ENCODE data around the gene TSPAN18. TPM values are rescaled to one million over a fixed set of nuclear protein-coding genes. Genes with fewer than 3 reads are reported as not detected.

TSPAN18 gene
- total RNA-seq, 1 donor from 2014 or later = 31.7 TPM

DNA sequence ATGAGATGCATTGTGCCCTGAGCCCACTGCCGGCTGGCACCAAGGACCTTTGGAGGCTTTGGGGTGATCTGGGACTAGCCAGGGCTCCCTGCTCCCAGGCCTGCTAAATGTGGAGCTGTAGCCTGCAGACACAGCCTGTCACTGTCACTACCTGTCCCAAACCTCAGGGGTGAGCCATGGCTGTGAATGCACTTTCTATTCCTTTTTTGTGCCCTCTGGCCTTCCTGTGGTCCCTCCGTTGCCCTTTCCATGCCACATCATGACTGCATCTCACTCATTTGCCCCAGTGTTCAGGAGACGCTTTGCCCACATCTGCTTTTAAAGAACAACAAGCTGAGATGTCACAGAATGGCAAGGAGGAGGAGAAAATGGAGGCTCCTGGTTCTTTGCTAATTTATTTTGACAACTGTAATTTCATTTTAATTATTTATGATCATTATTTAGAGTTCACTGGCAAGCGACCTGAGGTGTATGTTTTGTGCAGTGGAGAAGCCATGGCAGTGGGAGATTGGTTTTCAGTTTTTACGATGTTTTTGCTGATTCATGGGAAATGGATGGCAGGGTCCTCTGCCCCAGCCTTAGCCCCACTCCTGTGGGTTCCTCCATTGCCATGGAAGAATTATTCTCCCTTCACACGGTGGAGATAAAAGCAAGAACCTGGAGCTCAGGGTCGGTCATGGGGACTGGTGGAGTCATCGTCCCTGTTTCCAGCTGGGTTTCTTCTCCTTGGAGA lies 69.2 kb downstream of the TSPAN18 start:
- Histone ChIP-seq H4K20me1 (ENCODE audit: insufficient read depth, low read length) (no peaks in the 10 kb centered on the region), H3K4me3 (ENCODE audit: insufficient read depth, low read depth, low read length) (no peak overlapping the region), H3K4me1 (ENCODE audit: insufficient read depth, low read length) (no peaks in the 10 kb centered on the region), H3K36me3 (ENCODE audit: insufficient read depth, low read length) (no peaks in the 10 kb centered on the region), H3K9ac (ENCODE audit: low read length) (no peak overlapping the region), H3K79me2 (ENCODE audit: insufficient read depth, low read length) (no peaks in the 10 kb centered on the region), H2AFZ (ENCODE audit: low read depth, low read length) (no peak overlapping the region), H3K9me3 (ENCODE audit: insufficient read depth, low read depth, low read length) (no peaks in the 10 kb centered on the region), H3K4me2 (ENCODE audit: low read length) (no peak overlapping the region), H3K27ac (ENCODE audit: low read depth, low read length) (no peak overlapping the region), H3K27me3 (ENCODE audit: insufficient read depth, low read length) (peaks cover 67% of the 10 kb centered on the region)
- Mint-ChIP-seq H3K4me3 (ENCODE audit: unreplicated experiment) (no peak overlapping the region), H3K36me3 (ENCODE audit: low read depth, unreplicated experiment) (peaks cover 9% of the 10 kb centered on the region), H3K27me3 (ENCODE audit: low read depth, unreplicated experiment) (peaks cover 50% of the 10 kb centered on the region), H3K9me3 (ENCODE audit: unreplicated experiment) (peaks cover 2% of the 10 kb centered on the region), H3K27ac (ENCODE audit: unreplicated experiment) (no peak overlapping the region), H3K4me1 (ENCODE audit: low read depth, unreplicated experiment) (peaks cover 18% of the 10 kb centered on the region)
- no peak for FAIRE-seq
- no peak for DNase-seq (ENCODE audit: low read depth)
- TF ChIP-seq EZH2 (IDR thresholded peaks at IDR 0.05; ENCODE audit: insufficient read depth, low read length) = no peak
- TF ChIP-seq, protein P1, sequence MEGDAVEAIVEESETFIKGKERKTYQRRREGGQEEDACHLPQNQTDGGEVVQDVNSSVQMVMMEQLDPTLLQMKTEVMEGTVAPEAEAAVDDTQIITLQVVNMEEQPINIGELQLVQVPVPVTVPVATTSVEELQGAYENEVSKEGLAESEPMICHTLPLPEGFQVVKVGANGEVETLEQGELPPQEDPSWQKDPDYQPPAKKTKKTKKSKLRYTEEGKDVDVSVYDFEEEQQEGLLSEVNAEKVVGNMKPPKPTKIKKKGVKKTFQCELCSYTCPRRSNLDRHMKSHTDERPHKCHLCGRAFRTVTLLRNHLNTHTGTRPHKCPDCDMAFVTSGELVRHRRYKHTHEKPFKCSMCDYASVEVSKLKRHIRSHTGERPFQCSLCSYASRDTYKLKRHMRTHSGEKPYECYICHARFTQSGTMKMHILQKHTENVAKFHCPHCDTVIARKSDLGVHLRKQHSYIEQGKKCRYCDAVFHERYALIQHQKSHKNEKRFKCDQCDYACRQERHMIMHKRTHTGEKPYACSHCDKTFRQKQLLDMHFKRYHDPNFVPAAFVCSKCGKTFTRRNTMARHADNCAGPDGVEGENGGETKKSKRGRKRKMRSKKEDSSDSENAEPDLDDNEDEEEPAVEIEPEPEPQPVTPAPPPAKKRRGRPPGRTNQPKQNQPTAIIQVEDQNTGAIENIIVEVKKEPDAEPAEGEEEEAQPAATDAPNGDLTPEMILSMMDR (IDR thresholded peaks at IDR 0.05; ENCODE audit: insufficient read depth, low read depth, low read length) = no peak

DNA sequence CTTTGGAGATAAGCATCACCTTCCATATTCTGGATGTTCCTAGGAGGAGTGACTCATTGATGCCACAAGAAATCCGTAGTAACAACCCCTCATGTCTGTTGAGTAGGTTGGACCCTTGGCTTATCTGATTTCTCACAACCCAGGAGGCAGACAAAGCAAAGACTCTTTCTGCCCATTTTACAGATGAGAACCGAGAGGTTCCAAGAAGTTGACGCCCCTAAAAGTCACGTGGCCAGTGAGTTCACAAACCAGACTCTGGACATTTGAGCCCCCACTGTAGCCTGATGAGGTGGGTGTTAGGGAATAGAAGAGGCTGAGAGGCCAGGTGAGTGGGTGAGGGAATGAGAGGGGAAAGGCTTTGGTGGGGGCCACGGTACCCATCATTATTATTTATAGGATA lies 70.3 kb downstream of the TSPAN18 start:
- FAIRE-seq = no peak
- Mint-ChIP-seq H3K9me3 (ENCODE audit: unreplicated experiment) (peaks cover 2% of the 10 kb centered on the region), H3K36me3 (ENCODE audit: low read depth, unreplicated experiment) (peaks cover 9% of the 10 kb centered on the region), H3K27ac (ENCODE audit: unreplicated experiment) (no peak overlapping the region), H3K4me1 (ENCODE audit: low read depth, unreplicated experiment) (peaks cover 18% of the 10 kb centered on the region), H3K27me3 (ENCODE audit: low read depth, unreplicated experiment) (peaks cover 48% of the 10 kb centered on the region), H3K4me3 (ENCODE audit: unreplicated experiment) (no peak overlapping the region)
- no peak for DNase-seq (ENCODE audit: low read depth)
- Histone ChIP-seq H3K27ac (ENCODE audit: low read depth, low read length) (no peak overlapping the region), H3K9ac (ENCODE audit: low read length) (no peak overlapping the region), H3K9me3 (ENCODE audit: insufficient read depth, low read depth, low read length) (no peaks in the 10 kb centered on the region), H4K20me1 (ENCODE audit: insufficient read depth, low read length) (no peaks in the 10 kb centered on the region), H2AFZ (ENCODE audit: low read depth, low read length) (no peak overlapping the region), H3K4me2 (ENCODE audit: low read length) (no peak overlapping the region), H3K36me3 (ENCODE audit: insufficient read depth, low read length) (no peaks in the 10 kb centered on the region), H3K4me1 (ENCODE audit: insufficient read depth, low read length) (no peaks in the 10 kb centered on the region), H3K4me3 (ENCODE audit: insufficient read depth, low read depth, low read length) (no peak overlapping the region), H3K27me3 (ENCODE audit: insufficient read depth, low read length) (peaks cover 68% of the 10 kb centered on the region), H3K79me2 (ENCODE audit: insufficient read depth, low read length) (no peaks in the 10 kb centered on the region)
- no peak for TF ChIP-seq EZH2 (IDR thresholded peaks at IDR 0.05; ENCODE audit: insufficient read depth, low read length)
- TF ChIP-seq, protein P1 (IDR thresholded peaks at IDR 0.05; ENCODE audit: insufficient read depth, low read depth, low read length) = no peak
